ENCODE measurements around the gene VEGFD.

VEGFD gene

GRCh38 chrX:15301924-15302323 is 82.3 kb downstream of the VEGFD start:
- peak; percentile 65 for DNase-seq (ENCODE audit: low spot score)

GRCh38 chrX:15299941-15300851 is 84.0 kb downstream of the VEGFD start:
- peak; percentile 62 for DNase-seq (ENCODE audit: low spot score)

- DNase-seq (ENCODE audit: low spot score) = no peak
Observed at GRCh38 chrX:15298780-15299179, 85.4 kb downstream of the VEGFD start.

GRCh38 chrX:15298201-15298600 is 86.0 kb downstream of the VEGFD start:
- DNase-seq (ENCODE audit: low spot score) = no peak
